ENCODE results near the gene BCKDK.

BCKDK gene

DNA sequence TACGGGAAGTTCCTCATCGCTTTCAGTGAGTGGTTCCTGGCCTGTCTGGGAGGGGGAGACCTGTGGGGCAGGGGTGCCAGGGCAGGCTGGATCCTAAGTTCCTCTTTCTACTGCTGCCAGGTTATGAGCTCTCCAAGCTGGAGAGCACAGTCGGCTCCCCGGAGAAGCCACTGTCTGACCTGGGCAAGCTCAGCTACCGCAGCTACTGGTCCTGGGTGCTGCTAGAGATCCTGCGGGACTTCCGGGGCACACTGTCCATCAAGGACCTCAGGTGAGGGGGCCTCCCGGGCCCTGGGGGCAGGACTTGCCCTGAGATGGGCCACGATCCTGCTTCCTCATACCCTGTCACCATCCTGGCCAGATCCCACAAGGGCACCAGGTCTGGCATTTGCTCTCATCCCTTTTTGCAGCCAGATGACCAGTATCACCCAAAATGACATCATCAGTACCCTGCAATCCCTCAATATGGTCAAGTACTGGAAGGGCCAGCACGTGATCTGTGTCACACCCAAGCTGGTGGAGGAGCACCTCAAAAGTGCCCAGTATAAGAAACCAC is 22.2 kb downstream of the BCKDK start:
- Histone ChIP-seq H3K4me1 (ENCODE audit: low read depth, poor library complexity, severe bottlenecking) (no peaks in the 10 kb centered on the region), H3K27ac (no peak overlapping the region), H3K4me3 (IDR thresholded peaks at IDR 0.05; ENCODE audit: insufficient read depth, low read depth, low read length) (no peak overlapping the region), H3K36me3 (ENCODE audit: insufficient read depth) (no peaks in the 10 kb centered on the region), H3K27me3 (ENCODE audit: insufficient read depth, low read depth) (no peaks in the 10 kb centered on the region), H2AFZ (ENCODE audit: low read depth) (no peak overlapping the region), H3K4me2 (no peak overlapping the region), H3K9ac (no peak overlapping the region), H4K20me1 (ENCODE audit: insufficient read depth) (no peaks in the 10 kb centered on the region), H3K79me2 (ENCODE audit: insufficient read depth, low read depth) (no peaks in the 10 kb centered on the region)
- TF ChIP-seq, protein P1, sequence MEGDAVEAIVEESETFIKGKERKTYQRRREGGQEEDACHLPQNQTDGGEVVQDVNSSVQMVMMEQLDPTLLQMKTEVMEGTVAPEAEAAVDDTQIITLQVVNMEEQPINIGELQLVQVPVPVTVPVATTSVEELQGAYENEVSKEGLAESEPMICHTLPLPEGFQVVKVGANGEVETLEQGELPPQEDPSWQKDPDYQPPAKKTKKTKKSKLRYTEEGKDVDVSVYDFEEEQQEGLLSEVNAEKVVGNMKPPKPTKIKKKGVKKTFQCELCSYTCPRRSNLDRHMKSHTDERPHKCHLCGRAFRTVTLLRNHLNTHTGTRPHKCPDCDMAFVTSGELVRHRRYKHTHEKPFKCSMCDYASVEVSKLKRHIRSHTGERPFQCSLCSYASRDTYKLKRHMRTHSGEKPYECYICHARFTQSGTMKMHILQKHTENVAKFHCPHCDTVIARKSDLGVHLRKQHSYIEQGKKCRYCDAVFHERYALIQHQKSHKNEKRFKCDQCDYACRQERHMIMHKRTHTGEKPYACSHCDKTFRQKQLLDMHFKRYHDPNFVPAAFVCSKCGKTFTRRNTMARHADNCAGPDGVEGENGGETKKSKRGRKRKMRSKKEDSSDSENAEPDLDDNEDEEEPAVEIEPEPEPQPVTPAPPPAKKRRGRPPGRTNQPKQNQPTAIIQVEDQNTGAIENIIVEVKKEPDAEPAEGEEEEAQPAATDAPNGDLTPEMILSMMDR (conservative IDR thresholded peaks at IDR 0.05; ENCODE audit: low read depth, low read length) = no peak

GRCh38 chr16:31130899-31131298 is 22.7 kb downstream of the BCKDK start:
- H3K27me3 ChIP-seq (ENCODE audit: insufficient read depth, low read depth) = no peaks in the 10 kb centered on the region
- TF ChIP-seq, protein P1 (conservative IDR thresholded peaks at IDR 0.05; ENCODE audit: low read depth, low read length) = no peak
- no peak overlapping the region for H3K4me3 ChIP-seq (IDR thresholded peaks at IDR 0.05; ENCODE audit: insufficient read depth, low read depth, low read length)
- no peaks in the 10 kb centered on the region for H3K4me1 ChIP-seq (ENCODE audit: low read depth, poor library complexity, severe bottlenecking)
- no peak overlapping the region for H2AFZ ChIP-seq (ENCODE audit: low read depth)
- H3K4me2 ChIP-seq = no peak overlapping the region
- no peaks in the 10 kb centered on the region for H3K79me2 ChIP-seq (ENCODE audit: insufficient read depth, low read depth)
- H3K9ac ChIP-seq = no peak overlapping the region
- no peaks in the 10 kb centered on the region for H3K36me3 ChIP-seq (ENCODE audit: insufficient read depth)
- no peaks in the 10 kb centered on the region for H4K20me1 ChIP-seq (ENCODE audit: insufficient read depth)
- no peak overlapping the region for H3K27ac ChIP-seq

DNA sequence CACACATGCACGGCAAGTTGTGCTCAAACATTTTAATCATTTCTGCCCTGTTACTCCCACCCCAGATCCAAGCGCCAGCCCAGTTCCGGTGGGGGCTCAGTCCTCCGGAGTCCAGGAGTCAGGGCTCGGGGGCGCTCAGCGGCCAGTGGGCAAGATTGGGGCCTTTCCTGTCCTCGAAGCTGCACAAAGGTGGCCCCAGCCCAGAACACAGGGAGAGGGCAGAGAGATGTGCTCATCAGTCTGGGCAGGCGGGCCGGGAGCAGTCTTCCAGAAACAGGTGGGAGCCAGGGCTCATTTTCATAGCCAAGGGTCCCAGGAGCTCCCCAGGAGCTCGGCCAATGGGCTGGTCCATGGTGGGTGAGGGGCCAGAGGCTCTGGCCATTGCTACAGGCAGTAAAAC is 23.2 kb downstream of the BCKDK start:
- no peaks in the 10 kb centered on the region for H3K36me3 ChIP-seq (ENCODE audit: insufficient read depth)
- H3K79me2 ChIP-seq (ENCODE audit: insufficient read depth, low read depth) = no peaks in the 10 kb centered on the region
- TF ChIP-seq, protein P1 (conservative IDR thresholded peaks at IDR 0.05; ENCODE audit: low read depth, low read length) = no peak
- H3K4me3 ChIP-seq (IDR thresholded peaks at IDR 0.05; ENCODE audit: insufficient read depth, low read depth, low read length) = no peak overlapping the region
- no peak overlapping the region for H3K4me2 ChIP-seq
- H3K4me1 ChIP-seq (ENCODE audit: low read depth, poor library complexity, severe bottlenecking) = no peaks in the 10 kb centered on the region
- H2AFZ ChIP-seq (ENCODE audit: low read depth) = no peak overlapping the region
- no peak overlapping the region for H3K9ac ChIP-seq
- H4K20me1 ChIP-seq (ENCODE audit: insufficient read depth) = no peaks in the 10 kb centered on the region
- H3K27ac ChIP-seq = no peak overlapping the region
- H3K27me3 ChIP-seq (ENCODE audit: insufficient read depth, low read depth) = no peaks in the 10 kb centered on the region

DNA sequence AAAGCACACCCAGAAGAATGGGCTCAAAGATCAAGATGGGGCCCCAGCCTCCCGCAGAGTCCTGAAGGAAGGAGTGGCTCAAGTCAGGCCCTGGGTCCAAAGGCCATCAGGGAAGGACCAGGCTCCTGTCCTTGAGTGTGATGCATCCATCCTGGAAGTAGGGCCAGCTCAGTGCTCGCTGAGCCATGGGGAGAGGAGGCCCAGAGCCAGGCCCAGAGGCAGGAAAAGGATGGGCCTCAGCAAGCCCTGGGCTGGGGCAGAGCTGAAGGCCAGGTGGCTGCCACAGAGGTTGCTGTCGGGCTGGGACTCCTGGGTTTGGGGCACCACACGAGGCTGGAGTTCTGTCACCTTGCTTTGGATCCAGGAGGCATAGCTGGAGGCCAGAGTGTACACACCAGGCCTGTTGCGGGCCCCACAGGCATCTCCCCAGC is 23.7 kb downstream of the BCKDK start:
- no peaks in the 10 kb centered on the region for H3K27me3 ChIP-seq (ENCODE audit: insufficient read depth, low read depth)
- H4K20me1 ChIP-seq (ENCODE audit: insufficient read depth) = no peaks in the 10 kb centered on the region
- no peak overlapping the region for H2AFZ ChIP-seq (ENCODE audit: low read depth)
- TF ChIP-seq, protein P1 (conservative IDR thresholded peaks at IDR 0.05; ENCODE audit: low read depth, low read length) = no peak
- no peak overlapping the region for H3K4me2 ChIP-seq
- no peaks in the 10 kb centered on the region for H3K4me1 ChIP-seq (ENCODE audit: low read depth, poor library complexity, severe bottlenecking)
- no peak overlapping the region for H3K9ac ChIP-seq
- H3K79me2 ChIP-seq (ENCODE audit: insufficient read depth, low read depth) = no peaks in the 10 kb centered on the region
- H3K27ac ChIP-seq = no peak overlapping the region
- no peak overlapping the region for H3K4me3 ChIP-seq (IDR thresholded peaks at IDR 0.05; ENCODE audit: insufficient read depth, low read depth, low read length)
- H3K36me3 ChIP-seq (ENCODE audit: insufficient read depth) = no peaks in the 10 kb centered on the region

Data from KMS-11 (cell line).